ENCODE data around the gene LCN6. TPM values are rescaled to one million over a fixed set of nuclear protein-coding genes. Genes with fewer than 3 reads are reported as not detected.
"Not testable (repeated sequence)": the region's sequence is repeated elsewhere in the genome, so short reads cannot be mapped to it uniquely, and the experiment has no call there.

The LCN6 gene
- total RNA-seq, 4 donors from 2014 or later = 0.82 to 6.7 (median 2.5) TPM; not detected in 1

DNA sequence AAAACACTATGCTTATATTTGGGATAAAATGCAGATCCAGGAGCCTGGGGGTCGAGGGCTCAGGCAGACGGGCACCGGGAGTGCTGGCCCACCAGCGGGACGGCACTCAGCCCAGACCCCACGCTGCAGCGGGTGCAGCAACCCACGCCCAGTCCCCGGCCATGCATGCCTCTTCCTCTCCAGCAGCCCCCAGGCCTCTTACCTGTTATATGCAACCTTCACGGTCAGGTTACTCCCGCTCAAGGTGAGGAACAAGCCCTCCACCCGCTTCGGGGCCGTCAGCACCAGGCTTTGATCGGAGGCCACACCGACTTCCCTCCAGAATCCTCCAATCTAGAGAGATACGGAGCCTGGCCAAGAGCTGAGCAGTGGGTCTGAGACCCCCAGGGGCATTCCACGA, 8.5 kb upstream of the LCN6 start:
- no peaks in the 10 kb centered on the region for H3K36me3 ChIP-seq
- 87 to 94% methylated on average over 8 to 12 of the region's 18 CpGs for WGBS, 2 donors
- TF ChIP-seq, protein P1, sequence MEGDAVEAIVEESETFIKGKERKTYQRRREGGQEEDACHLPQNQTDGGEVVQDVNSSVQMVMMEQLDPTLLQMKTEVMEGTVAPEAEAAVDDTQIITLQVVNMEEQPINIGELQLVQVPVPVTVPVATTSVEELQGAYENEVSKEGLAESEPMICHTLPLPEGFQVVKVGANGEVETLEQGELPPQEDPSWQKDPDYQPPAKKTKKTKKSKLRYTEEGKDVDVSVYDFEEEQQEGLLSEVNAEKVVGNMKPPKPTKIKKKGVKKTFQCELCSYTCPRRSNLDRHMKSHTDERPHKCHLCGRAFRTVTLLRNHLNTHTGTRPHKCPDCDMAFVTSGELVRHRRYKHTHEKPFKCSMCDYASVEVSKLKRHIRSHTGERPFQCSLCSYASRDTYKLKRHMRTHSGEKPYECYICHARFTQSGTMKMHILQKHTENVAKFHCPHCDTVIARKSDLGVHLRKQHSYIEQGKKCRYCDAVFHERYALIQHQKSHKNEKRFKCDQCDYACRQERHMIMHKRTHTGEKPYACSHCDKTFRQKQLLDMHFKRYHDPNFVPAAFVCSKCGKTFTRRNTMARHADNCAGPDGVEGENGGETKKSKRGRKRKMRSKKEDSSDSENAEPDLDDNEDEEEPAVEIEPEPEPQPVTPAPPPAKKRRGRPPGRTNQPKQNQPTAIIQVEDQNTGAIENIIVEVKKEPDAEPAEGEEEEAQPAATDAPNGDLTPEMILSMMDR (IDR thresholded peaks at IDR 0.05) = no peak
- TF ChIP-seq POLR2A (IDR thresholded peaks at IDR 0.05) = no peak
- H3K27ac ChIP-seq = no peak overlapping the region
- no peak overlapping the region for H3K4me3 ChIP-seq
- intact Hi-C loops (cut with DNase I) = no loop called here
- H3K27me3 ChIP-seq = peaks cover 0 to 64% (median 0%) of the 10 kb centered on the region in 4 donors
- peaks cover 0 to 9% (median 0%) of the 10 kb centered on the region in 3 donors for H3K4me1 ChIP-seq
- peaks cover 0 to 19% (median 0%) of the 10 kb centered on the region in 3 donors for H3K9me3 ChIP-seq
- DNase-seq = no peak

DNA sequence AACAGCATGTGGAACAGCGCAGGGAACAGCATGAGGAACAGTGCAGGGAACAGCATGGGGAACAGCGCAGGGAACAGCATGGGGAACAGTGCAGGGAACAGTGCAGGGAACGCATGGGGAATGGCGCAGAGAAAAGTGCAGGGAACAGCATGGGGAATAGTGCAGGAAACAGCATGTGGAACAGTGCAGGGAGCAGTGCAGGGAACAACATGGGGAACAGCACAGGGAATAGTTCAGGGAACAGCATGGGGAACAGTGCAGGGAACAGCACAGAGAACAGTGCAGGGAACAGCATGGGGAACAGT, 7.8 kb upstream of the LCN6 start:
- peaks cover 0 to 8% (median 0%) of the 10 kb centered on the region in 3 donors for H3K4me1 ChIP-seq
- no peak overlapping the region for H3K4me3 ChIP-seq
- no peak for TF ChIP-seq POLR2A (IDR thresholded peaks at IDR 0.05)
- TF ChIP-seq, protein P1 (IDR thresholded peaks at IDR 0.05) = no peak
- intact Hi-C loops (cut with DNase I) = no loop called here
- H3K9me3 ChIP-seq = peaks cover 0 to 23% (median 3%) of the 10 kb centered on the region in 3 donors
- DNase-seq = no peak
- no peaks in the 10 kb centered on the region for H3K36me3 ChIP-seq
- H3K27ac ChIP-seq = no peak overlapping the region
- peaks cover 0 to 61% (median 0%) of the 10 kb centered on the region in 4 donors for H3K27me3 ChIP-seq
- 70 to 87% methylated on average over 4 of the region's 4 CpGs for WGBS, 2 donors

DNA sequence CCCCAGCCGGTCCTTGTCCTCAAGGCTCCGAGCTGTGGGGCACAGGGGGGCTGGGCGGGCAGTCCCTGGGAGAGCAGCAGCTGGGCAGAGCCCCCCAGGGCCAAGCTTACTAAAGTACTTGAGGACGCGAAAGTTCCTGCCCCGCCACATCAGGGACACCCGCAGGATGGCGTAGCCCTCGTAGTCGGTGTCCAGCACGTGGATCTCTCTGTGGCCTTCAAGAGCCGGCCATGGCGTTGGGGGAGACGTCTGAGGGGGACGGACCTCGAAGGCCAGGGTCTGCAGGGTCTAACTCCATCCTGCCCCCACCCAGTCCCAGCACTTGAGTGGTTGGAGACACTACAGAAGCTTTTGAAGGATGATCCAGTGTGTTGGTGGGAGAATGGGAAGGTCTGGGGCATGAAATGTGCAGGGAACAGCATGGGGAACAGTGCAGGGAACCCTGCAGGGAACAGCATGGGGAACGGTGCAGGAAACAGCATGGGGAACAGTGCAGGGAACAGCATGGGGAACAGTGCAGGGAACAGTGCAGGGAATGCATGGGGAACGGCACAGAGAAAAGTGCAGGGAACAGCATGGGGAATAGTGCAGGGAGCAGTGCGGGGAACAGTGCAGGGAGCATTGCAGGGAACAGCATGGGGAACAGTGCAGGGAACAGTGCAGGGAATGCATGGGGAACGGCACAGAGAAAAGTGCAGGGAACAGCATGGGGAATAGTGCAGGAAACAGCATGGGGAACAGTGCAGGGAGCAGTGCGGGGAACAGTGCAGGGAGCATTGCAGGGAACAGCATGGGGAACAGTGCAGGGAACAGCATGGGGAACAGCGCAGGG, 7.2 kb upstream of the LCN6 start:
- H3K4me3 ChIP-seq; DNase-seq; H3K36me3 ChIP-seq; intact Hi-C loops (cut with DNase I); H3K4me1 ChIP-seq; H3K27ac ChIP-seq: not testable (repeated sequence)
- Histone ChIP-seq H3K9me3 (peaks cover 0 to 23% (median 3%) of the 10 kb centered on the region in 3 donors), H3K27me3 (peaks cover 0 to 56% (median 0%) of the 10 kb centered on the region in 4 donors)
- 87 to 88% methylated on average over 16 to 17 of the region's 22 CpGs for WGBS, 2 donors

DNA sequence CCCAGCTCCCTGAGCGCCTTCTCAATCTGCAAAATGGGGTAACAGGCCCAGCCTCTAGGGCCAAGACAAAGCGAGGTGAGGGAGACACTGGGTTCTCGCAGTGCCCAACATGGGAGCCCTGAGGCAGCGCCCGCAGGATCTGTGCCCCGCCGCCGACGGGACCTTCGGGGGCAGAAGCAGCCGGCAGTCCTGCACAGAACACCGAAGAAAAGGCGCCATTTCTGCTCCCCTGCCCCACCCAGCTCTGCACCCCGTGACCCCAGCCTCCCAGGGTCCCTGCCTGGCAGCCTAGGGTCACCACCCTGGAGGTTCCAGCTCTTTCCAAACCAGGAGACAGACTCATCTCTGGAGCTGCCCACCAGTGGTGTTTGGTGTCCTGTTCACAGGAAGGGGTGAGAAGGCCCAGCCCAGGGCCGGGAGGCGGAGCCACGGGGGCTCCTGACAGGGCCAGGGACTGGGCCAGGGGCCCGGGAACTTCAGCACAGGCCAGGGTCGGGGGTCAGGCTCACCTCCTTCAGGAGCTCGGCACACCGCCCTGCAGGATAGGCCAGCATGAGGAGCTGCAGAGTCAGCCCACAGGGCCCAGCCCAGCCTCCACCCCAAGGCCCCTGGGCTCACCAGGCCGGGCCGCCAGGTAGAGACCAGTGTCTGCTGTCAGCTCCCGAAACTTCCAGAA, 6.4 kb upstream of the LCN6 start:
- no peak overlapping the region for H3K27ac ChIP-seq
- no peaks in the 10 kb centered on the region for H3K4me1 ChIP-seq
- no peak overlapping the region for H3K4me3 ChIP-seq
- intact Hi-C loops (cut with DNase I) = no loop called here
- H3K27me3 ChIP-seq = peaks cover 0 to 49% (median 0%) of the 10 kb centered on the region in 4 donors
- no peaks in the 10 kb centered on the region for H3K36me3 ChIP-seq
- peaks cover 0 to 23% (median 3%) of the 10 kb centered on the region in 3 donors for H3K9me3 ChIP-seq
- TF ChIP-seq POLR2A (IDR thresholded peaks at IDR 0.05) = no peak
- TF ChIP-seq, protein P1 (IDR thresholded peaks at IDR 0.05) = no peak
- 73 to 80% methylated on average over 6 to 12 of the region's 24 CpGs for WGBS, 2 donors
- no peak for DNase-seq

DNA sequence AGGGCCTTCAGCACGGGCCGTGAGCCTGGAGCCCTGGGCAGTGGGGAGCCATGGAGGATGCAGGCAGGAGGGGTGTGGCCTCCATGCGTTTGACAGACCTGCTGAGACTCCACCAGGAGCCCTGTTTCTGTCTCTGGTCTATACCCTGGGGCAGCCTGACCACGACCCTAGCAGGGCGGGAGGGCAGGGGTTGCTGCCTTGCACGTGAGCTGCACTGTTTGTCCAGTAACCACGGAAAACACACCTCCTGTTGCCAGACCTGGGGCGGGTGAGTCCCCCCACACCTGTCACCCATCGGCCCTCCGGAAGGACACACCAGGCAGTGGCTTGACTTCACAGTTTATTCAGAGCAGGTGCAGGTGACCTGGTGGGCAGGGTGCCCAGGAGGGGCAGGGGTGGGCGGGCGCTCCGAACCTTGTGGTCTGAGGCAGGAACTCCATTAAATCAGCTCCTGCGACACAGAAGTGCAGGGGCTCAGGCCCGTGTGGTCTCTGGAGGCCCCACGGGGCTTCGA, 5.8 kb upstream of the LCN6 start:
- peaks cover 0 to 23% (median 3%) of the 10 kb centered on the region in 3 donors for H3K9me3 ChIP-seq
- H3K4me1 ChIP-seq = no peaks in the 10 kb centered on the region
- no peaks in the 10 kb centered on the region for H3K36me3 ChIP-seq
- no peak overlapping the region for H3K4me3 ChIP-seq
- WGBS, 2 donors = 54 to 100% methylated on average over 1 to 10 of the region's 17 CpGs
- intact Hi-C loops (cut with DNase I) = no loop called here
- TF ChIP-seq, protein P1 (IDR thresholded peaks at IDR 0.05) = no peak
- no peak for TF ChIP-seq POLR2A (IDR thresholded peaks at IDR 0.05)
- no peak for DNase-seq
- H3K27ac ChIP-seq = no peak overlapping the region
- peaks cover 0 to 42% (median 0%) of the 10 kb centered on the region in 4 donors for H3K27me3 ChIP-seq
